GM10266 (cell line): ENCODE results near the gene PRKN.

Experiments used
- DNase-seq: peaks from one replicate; pipeline ENCODE4 v3.0.0; 2012; ENCODE audit errors: extremely low spot score
- CTCF ChIP-seq: IDR thresholded peaks from 2 replicates; pipeline ENCODE4 v1.5.1; 2012; ENCODE audit warnings: mild to moderate bottlenecking, low read depth; ENCODE audit not compliant: control insufficient read depth, insufficient read depth; ENCODE audit errors: missing control alignments

Gene PRKN

GRCh38 chr6:162315291-162315690 is 412.3 kb downstream of the PRKN start:
- no peak for DNase-seq
- TF ChIP-seq CTCF = no peak

- TF ChIP-seq CTCF = no peak
- no peak for DNase-seq
These were observed 413.5 kb downstream of the PRKN start for GRCh38 chr6:162313922-162314660.

GRCh38 chr6:162307865-162308264 is 419.7 kb downstream of the PRKN start:
- no peak for TF ChIP-seq CTCF

GRCh38 chr6:162306616-162307015 is 420.9 kb downstream of the PRKN start:
- no peak for TF ChIP-seq CTCF
- DNase-seq = no peak

More at GRCh38 chr6:162307865-162308264, 419.7 kb downstream of the PRKN start:
- DNase-seq = no peak

- TF ChIP-seq CTCF = no peak
- DNase-seq = no peak
These were observed 426.4 kb downstream of the PRKN start for GRCh38 chr6:162301128-162301527.

- DNase-seq = no peak
These were observed 433.5 kb downstream of the PRKN start for GRCh38 chr6:162294029-162294428.

GRCh38 chr6:162292915-162293314 is 434.7 kb downstream of the PRKN start:
- no peak for TF ChIP-seq CTCF
- no peak for DNase-seq

More at GRCh38 chr6:162294029-162294428, 433.5 kb downstream of the PRKN start:
- no peak for TF ChIP-seq CTCF
